Inflammatory macrophage treated with lipopolysaccharide for 4 hours (primary cell): ENCODE data around the gene NXPH3.

Source experiments
- DNase-seq: peaks from one replicate; pipeline ENCODE4 v3.0.0-alpha.2; 2020

NXPH3 gene

DNA sequence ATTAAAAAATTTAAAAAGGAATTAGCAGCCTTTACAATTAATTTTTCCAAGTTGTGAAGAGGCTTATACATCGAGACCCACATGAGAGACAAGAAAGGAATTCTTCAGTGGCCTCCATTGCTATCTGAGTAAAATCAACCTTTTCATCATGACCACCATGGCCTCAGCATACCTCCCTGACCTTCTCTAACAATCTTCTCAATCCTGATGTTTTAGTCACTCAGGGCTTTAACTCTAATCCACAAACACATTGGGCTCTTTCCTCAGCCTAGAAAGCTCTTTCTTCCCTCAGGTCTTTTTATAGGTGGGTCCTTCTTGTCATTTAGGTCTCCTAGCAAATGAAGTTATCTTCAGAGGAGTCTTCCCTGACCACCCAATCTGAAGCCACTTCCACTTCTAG lies 55.8 kb downstream of the NXPH3 start:
- DNase-seq = no peak
